ENCODE data around the gene TMEM219.
A peak's percentile ranks its signal among the peaks of the same experiment; 100 is the strongest.
"Not testable (repeated sequence)": the region's sequence is repeated elsewhere in the genome, so short reads cannot be mapped to it uniquely, and the experiment has no call there.

Gene TMEM219, protein sequence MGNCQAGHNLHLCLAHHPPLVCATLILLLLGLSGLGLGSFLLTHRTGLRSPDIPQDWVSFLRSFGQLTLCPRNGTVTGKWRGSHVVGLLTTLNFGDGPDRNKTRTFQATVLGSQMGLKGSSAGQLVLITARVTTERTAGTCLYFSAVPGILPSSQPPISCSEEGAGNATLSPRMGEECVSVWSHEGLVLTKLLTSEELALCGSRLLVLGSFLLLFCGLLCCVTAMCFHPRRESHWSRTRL

DNA sequence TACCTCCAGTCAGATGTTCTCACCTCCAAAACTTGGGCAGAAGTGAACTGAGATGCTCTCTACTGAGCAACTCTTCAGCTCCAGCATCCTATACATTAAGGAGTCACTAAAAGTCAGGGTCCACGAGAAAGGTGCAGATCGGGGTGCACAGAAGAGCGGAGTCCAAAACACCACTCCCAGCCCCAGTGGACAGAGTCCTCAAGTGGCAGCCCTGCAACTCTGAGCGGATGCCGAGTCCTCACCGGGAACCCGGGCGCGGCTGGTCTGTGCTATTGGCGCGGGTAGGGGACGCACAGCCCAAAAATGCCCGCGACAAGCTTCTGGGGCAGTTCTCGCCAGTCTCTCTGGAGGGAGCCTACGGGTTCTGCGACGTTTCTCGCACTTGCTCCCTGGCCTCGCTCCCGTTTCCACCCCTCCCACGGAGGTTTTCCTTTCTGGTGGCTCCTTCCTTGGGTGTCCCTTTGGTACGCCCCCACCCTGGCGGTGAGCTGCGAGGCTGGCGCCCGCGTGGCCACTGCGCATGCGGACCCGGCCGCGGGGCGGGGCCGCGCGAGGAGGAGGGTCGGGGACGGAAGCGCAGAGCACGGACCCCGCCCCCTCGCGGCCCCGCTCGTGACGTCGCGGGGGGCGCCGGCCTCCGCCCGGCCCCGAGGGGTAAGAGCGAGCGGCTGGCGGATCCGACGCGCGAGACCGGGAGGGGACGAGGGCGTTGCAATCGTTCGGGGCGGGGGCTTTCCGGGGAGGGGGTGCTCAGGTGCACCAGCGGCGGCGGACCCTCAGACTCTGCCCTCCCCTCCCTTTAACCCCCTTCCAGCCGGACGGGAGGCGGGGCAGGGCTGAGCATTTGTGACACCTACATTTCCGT, at the start of gene TMEM219:
TMEM219 (plus strand) TSS at position 601 of the 865 bp plus-strand sequence. CDS start 1,065 bp downstream, outside the sequence.
- peak; percentile 84 to 91 for DNase-seq (ENCODE audit: low read depth in 2 of 2)

DNA sequence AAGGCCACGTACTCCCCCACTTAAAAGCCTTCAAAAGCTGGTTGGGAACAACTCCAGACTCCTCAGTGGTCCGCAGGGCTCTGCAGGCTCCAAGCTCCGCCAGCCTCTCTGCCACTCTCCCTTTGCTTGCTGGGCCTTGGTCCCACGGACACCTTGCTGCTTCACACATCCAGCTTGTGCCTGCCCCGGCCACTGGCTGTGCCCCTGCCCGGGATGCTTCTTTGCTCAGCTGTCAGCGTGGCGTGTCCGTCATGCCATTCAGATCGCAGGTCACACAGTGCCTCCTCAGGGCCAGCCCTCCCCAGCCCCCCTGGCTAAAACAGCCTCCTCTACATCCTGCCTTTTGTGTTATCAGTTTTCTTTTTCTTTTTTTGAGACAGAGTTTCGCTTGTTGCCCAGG, 49.8 kb upstream of the TMEM219 start:
- no peak for DNase-seq (ENCODE audit: low read depth in 2 of 2)

DNA sequence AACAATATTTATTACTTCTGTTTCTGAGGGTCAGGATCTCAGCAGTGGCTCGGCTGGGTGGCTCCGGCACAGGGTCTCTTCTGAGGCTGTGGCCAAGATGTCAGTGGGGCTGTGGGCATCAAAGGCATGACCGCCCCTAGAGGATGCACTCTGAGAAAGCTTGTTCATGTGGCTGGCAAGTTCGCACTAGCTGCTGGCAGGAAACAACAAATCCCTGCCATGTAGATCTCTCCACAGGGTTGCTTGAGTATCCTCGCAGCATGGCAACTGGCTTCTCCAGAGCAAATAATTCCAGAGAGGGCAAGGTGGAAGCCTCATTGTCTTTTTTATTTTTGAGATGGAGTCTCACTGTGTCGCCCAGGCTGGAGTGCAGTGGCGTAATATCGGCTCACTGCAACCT, 48.4 kb upstream of the TMEM219 start:
- no peak for DNase-seq (ENCODE audit: low read depth in 2 of 2)

DNA sequence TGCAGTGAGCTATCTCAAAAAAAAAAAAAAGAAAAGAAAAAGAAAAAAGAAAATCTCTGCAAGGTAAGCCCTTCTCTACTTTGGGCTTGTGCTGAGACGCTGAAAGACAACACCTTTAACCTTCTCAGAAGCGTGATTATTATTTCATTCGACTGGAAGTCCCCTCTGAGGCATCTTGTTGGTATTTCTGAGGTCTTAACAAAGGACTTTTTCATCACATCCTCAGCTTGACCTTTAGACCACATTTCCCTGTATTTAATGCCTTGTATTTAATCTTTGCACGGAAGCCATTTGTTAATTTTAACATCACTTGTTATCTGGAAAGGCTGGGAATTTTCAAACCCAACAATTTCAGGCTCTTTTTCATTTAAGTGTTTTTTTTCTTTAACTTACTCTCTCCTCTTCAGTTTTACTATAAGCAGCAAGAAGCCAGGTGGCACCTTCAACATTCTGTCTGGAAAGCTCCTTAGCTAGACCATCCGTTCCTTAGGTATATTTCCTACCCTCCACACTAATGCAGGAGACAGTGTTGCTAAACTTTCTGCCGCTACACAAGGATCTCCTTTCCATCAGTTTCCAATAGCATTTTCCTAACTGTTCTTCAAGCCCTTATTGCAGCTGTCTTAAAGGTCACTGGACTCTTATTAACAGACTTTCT, 46.2 kb upstream of the TMEM219 start:
- no peak for DNase-seq (ENCODE audit: low read depth in 2 of 2)

DNA sequence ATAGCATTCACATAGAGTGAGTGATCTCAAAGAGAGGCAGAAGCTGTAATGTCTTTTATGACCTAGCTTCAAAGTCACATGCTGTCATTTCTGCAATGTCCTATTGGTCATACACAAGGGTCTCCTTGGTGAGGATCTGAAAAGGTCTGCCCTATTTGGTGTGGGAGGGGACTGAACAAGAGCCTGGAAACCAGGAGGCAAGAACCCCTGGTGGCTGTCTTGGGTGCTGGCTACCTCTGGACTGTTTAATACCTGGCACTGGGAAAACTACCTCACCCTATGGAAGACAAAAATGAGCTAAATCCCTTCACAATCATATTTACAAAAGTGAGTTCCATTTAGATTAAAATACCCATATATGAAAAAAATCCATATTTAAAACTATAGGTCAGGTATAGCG, 44.9 kb upstream of the TMEM219 start:
- DNase-seq (ENCODE audit: low read depth in 2 of 2): no peak

DNA sequence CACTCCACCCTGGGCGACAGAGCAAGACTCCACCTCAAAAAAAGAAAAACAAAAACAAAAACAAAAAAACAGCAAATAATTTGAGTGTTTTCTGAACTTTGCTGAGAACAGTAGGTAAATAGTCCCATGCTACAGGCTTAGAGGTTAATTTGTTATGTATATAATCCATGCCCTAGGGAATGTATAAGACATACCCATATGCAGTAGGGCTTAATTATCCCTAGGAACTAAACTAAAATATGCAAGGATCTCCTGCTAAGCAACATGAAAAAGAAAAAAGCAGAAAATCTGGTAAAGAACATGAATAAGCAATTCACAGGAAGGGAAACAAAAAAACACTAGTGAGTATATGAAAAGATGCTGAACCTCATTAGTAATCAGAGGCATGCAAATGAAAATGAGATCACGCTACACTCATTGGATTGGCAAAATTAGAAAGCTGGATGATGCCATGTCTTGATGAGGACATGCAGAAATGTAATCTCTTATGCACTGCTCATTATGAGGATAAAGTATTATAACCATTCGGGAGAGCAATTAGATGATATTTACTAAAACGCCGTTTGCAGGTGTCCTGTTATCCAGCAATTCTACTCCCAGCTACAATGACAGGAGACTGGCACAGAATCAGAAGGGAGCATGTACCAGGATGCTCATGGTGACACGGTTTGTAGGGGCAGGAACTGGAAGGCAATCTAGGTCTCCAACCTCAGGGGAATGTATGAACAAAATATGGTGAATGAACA, 41.4 kb upstream of the TMEM219 start:
- no peak for DNase-seq (ENCODE audit: low read depth in 2 of 2)

DNA sequence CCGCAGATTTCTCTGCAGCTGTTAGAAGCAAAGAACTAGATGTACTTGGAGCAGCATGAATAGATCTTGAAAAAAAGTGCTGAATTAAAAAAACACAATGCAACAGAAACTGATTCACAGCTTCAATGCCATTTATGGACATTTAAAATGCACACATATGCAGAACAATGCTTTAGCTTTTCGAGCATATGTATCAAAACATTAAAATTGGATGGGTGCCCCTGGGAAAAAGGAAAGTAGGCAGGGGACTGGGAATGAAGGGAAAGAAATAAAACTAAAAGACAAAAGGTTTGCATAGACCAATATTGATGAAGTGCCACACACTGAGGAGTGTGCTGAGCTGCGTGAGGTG, 40.9 kb upstream of the TMEM219 start:
- DNase-seq (ENCODE audit: low read depth in 2 of 2): no peak

DNA sequence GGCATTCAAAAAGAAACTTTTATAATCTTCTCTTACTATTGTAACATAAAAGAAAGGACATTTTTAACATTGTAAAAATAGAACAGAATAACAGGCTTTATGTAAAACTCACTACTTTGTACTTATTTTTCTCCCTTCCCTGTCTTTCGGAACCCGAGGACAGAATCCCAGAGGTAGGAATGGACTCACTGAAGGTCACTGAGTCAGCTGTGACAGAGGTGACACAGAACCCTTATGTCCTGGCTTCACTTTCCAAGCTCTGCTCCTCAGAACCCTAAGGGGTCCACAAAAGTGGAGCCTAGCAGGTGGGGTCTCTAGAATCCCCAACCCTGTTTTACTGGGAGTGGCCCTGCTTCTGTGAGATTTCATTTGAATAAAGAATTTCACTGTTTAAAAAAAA, 39.6 kb upstream of the TMEM219 start:
- no peak for DNase-seq (ENCODE audit: low read depth in 2 of 2)

DNA sequence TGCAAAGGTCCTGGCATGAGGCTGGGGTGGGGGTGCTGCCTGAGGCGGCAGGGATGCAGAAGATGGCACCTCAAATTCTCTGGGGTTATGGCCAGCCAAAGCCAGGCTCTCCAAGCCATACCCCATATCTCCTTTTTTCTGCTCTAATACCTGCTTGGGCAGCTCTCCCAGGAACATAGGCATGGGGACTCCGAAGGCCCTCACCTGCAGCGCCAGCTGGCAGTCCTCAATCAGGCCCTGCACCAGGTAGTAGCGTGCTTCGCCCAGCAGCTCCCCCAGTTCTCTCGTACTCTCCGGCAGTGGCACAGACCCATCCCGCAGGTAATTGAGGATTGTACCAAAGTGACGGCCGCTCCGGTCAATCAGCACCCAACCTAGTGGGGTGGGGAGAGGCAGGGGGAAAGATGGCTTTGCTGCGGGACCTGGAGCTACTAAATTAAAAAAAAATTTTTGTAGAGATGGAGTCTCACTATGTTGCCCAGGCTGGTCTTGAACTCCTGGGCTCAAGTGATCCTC, 38.8 kb upstream of the TMEM219 start:
- DNase-seq (ENCODE audit: low read depth in 2 of 2): no peak

DNA sequence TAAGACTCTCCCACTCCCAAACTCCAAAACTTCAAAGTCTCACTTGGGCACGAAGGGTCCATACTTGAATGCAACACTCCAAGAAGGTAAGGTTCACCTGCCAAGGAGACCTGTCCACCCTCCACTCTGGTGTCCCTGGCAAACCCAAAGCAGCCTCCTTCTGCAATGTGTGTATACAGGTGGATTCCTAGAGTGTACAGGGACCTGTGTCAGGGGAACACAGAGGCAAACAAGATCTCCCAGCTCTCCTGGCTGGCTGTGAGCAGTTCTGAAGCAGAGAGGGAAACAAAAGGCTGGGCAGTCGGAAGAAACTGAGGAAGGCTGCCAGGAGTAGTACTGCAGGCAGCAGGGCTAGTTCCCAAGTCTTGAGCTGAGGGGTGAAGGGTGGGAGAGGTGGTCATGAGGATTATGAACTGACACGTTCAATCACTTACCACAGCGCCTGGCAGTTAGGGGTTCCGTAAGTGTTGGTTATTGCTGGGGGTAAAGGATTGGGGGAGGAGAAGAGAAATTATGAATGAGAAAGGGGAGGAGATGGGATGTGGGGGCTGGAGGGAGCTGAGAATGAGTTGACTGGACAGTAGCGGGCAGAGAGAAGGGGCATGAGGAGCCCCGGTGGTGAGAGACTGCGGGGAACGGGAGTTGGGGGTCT, 36.6 kb upstream of the TMEM219 start:
- no peak for DNase-seq (ENCODE audit: low read depth in 2 of 2)

DNA sequence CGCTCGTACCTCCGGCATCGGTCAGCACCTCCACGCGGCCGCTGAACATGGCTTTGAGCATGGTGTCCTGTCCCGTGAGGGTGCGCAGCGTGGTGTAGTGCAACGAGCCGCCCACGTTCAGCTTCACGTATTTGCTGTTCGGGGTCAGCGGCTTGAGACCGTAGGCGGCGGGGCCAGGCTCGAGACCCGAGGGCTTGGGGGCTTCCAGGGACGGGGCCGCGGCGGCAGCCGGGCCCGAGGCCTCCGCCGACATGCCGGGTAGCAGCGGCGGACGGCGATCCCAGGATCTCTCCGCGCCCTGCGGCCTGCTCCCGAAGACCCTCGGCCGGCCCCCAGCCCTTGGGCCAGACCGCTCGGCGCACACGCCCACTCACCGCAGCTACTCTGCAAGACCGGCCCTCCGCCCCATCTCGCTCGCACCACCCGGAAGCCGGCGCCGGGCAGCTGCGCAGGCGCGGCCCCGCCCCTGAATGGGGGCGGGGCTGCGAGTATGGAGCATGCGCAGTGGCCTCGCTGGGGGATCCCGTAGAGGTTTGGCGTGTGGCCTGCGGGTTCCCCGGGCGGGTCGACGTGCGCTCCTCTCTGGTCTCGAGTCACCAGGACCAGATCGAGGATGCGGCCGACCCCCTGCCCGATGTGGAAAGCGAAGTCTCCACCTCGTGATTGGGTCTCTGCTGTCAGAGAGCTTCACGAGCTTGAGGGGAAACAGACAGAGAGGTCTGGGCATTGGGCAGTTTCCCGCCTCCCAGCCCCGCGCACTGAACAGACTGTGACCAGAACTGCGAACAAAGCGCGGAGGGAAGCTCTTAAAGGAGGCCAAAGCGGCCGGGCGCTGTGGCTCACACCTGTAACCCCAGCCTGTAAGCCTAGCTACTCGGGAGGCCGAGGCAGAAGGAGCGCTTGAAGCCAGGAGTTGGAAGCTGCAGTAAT, 35.8 kb upstream of the TMEM219 start, which contains the start of gene KCTD13:
KCTD13 (minus strand) TSS at position 446 of the 930 bp plus-strand sequence; CDS start at position 253, 193 bp downstream.
- peak; percentile 76 to 84 for DNase-seq (ENCODE audit: low read depth in 2 of 2)

DNA sequence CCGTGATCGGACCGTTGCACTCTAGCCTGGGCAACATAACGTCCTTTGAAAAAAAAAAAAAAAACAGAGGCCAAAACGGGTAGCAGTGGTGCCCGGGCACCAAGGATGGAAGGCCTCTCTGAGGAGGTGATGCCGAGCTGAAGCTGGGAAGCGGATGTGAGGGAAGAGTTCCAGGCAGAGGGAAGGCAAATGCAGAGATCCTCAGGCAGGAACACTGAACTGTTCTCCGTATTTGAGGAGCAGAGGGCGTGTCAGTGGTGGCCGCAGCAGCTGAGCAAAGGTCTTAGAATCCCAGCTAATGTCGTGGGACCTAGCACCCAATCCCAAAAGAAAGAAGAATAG, 35.2 kb upstream of the TMEM219 start:
- no peak for DNase-seq (ENCODE audit: low read depth in 2 of 2)

DNA sequence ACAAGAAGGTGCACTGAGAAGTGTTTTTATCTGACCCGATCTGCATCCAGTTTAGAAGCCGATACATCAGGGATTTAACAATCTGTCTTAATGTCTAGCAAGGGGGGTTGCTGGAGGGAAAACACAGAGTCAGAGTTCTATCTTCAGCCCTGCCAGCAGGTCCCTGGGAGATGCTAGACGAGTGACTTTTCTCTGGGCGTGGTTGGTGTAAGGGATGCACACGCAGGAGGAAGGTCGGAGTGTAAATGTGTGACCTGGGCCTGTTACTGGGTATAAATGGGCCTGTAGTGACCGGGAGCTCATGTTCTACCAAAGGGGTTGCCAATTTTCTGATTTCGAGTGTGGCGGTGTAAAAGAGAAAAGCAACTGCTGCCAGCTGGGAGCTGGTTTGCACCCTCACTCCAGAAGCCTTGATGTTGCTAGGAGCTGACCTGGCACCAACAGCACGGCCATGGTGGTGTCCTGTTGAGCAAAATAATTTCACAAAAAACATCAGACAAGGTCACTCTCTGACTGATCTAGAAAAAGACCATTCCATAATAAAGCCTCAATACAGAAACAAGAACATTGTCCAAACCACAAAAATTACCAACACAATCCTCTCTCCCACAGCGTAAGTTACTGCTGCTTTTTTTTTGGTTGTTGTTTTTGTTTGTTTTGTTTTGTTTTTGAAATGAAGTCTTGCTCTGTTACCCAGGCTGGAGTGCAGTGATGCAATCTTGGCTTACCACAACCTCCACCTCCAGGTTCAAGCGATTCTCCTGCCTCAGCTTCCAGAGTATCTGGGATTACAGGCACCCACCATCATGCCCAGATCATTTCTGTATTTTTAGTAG, 34.6 kb upstream of the TMEM219 start:
- DNase-seq (ENCODE audit: low read depth in 2 of 2): no peak

DNA sequence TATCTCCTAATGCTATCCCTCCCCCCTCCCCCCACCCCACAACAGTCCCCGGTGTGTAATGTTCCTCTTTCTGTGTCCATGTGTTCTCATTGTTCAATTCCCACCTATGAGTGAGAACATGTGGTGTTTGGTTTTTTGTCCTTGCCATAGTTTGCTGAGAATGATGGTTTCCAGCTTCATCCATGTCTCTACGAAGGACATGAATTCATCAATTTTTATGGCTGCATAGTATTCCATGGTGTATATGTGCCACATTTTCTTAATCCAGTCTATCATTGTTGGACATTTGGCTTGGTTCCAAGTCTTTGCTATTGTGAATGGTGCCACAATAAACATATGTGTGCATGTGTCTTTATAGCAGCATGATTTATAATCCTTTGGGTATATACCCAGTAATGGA, 30.1 kb upstream of the TMEM219 start:
- not testable (repeated sequence) for DNase-seq (ENCODE audit: low read depth in 2 of 2)

DNA sequence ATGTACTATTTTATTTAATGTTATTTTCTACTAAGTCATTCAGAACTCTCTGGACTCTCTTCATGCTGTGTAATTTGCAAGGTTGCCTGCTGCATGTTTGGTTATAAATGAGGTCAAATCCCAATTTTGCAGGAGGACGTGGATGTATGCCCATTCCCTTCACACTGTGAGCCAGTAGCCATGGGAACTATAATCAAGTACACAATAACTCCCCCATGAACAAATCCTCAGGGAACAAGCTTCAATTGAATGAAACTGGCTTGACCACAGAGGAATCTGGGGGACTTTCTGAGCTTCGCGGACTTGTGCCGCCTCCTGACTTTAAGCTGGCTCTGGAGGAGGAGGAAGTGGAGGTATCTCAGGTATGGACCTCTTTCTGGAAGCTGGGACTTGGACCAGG, 21.2 kb upstream of the TMEM219 start:
- no peak for DNase-seq (ENCODE audit: low read depth in 2 of 2)

DNA sequence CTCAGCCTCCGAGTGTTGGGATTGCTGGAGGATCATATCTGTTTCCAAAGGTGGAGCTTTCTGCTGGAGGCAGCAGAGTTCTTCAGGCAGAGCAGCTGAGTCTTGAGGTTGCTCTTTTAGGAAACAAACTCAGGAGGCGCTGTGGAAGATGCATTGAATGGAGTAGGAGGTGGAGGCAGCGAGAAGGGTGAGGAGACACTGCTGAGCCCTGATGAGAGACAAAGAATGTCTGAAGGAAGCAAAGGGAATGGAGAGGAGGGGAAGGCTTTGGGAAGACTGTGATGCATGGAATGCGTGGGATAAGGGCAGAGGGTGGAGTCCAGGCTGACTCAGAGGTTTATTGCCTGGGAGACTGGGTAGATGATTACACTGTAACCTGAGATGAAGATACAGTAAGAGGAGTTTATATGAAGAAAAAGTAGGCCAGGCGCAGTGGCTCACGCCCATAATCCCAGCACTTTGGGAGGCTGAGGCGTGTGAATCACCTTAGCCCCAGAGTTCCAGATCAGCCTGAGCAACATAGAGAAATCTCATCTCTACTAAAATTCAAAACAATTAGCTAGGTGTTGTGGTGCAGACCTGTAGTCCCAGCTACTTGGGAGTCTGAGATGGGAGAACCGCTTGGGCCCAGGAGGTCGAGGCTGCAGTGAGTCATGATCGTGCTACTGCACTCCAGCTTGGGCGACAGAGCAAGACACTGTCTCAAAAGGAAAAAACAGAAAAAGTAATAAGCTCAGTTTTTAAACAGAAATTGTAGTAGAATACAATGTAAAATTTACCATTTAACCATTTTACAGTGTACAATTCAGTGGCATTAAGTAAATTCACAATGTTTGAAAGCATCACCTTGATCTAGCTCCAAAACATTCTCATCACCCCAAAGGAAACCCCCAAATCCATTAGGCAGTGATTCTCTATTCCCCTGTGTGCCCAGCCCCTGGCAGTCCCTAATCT, 17.8 kb upstream of the TMEM219 start:
- no peak for DNase-seq (ENCODE audit: low read depth in 2 of 2)

DNA sequence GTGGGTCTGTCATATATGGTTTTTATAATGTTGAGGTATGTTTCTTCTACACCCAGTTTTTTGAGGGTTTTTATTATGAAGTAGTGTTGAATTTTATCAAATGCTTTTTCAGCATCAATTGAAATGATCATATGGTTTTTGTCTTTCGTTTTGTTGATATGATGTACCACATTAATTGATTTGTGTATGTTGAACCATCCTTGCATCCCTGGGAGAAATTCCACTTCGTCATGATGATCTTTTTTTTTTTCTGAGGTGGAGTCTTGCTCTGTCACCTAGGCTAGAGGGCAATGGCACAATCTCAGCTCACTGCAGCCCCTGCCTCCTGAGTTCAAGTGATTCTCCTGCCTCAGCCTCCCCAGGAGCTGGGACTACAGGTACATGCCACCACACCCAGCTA, 14.0 kb upstream of the TMEM219 start:
- no peak for DNase-seq (ENCODE audit: low read depth in 2 of 2)

DNA sequence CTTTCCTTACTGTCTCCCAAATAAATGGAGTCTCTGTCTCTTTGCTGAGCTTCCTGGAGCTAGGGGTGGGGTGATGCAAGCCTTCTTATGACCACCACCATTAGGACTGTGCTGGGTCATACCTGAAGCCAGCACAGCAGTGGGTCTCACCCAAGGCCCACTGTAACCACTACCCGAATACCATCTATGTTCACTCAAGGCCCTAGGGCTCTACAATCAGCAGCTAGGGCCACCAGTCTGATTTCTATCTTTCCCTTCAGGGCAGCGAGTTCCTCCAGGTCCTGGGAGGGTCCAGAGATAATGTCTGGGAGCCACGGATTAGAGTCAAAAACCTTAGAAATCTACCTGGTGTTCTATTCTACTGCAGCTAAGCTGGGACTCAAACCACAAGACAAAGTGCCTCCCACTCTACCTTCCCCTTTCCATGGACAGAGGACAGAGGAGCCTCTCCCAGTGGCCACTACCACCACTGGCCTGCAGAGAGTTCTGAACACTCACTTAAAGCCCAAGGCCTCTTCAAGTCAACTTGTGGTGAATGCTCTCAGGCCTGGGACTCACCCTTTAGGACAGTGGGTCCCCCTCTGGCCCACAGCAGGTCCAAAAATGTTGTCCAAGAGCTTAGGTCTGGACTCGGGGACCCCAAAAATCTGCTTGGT, 10.9 kb upstream of the TMEM219 start:
- no peak for DNase-seq (ENCODE audit: low read depth in 2 of 2)

Measured in stimulated activated CD4-positive, alpha-beta T cell treated with anti-CD3 and anti-CD28 coated beads, Interleukin-1b, Interleukin-23, amount 100 ng/mL, for 1 hour (primary cell).